Measurements from ENCODE around the gene FOXR1. TPM values are rescaled to one million over a fixed set of nuclear protein-coding genes. Genes with fewer than 3 reads are reported as not detected.
A peak's percentile ranks its signal among the peaks of the same experiment; 100 is the strongest.

The FOXR1 gene
- total RNA-seq: not detected
- long read RNA-seq: 0 reads

DNA sequence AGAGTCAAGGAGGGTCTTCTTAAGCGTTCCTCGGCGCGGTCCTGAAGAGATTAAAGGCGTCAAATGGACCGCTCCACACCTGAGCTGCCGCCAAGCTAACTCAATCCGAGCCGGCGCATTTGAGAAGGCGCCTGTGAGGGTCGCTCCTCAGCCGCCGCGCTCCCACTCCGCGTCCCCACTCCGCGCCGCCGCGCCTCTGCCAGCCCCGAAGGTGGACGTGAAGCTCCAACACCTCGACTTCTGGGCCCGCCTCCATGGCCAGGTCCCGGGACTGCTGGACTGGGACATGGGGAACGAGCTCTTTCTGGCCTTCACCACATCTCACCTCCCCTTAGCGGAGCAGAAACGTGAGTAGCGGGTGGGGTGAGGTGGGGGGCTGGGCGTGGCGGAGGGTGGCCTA, at the start of gene FOXR1:
TSS of gene FOXR1 (plus strand) at position 116 of the 400 bp plus-strand sequence. CDS start at position 287, 171 bp downstream.
- intact Hi-C loops (cut with DNase I, micrococcal nuclease): no loop called here
- DNase-seq (no peak), ATAC-seq (no peak)

DNA sequence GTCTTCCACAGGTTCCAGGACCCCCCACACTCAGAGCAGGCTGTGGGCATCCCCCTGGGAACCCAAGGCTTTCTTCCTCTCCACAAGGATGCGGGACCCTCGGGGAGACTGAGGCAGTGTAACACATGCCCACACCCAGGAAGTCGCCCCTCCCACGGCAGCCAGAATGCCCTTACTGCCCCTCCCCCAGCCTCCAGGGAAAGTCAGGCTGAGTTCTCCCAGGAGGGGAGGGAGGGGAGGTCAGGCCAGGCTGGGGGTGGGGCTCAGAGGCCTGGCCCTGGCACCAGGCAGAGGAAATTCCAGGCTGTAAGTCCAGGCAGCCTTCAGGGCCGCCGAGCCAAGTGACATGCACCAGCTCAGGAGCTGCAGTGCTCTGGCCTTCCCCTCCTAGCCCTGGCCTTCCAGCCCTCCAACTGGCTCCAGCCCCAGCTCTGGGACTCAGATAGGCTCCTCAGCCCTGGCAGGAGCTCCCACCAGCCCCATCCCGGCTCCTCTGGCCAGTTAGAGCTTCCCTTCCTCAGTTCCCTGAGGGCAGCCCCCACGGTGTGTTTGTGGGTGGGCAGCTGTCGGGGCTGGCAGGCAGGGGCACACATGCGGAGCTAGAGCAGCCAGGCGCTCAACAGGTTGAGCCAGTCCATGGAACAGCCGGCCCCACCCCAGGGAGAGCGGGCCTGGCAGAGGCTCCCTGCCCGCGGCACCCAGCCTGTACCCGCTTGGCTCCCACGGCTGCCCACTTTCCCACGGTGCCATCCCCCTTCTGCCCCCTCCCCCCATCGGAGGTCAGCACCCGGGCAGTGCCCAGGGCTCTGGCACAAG, 49.4 kb upstream of the FOXR1 start:
- DNase-seq (peak; percentile 78 to 86), ATAC-seq (peak; percentile 35)
- intact Hi-C loops (cut with DNase I, micrococcal nuclease): no loop called here

- intact Hi-C loops (cut with DNase I, micrococcal nuclease): no loop called here
- ATAC-seq: no peak
- DNase-seq: no peak
These were observed 48.6 kb upstream of the FOXR1 start for GRCh38 chr11:118922745-118923627.

GRCh38 chr11:118923721-118924587, 47.6 kb upstream of the FOXR1 start:
- DNase-seq (peak in 1 of 2 donors; percentile 53), ATAC-seq (no peak)
- intact Hi-C loops (cut with DNase I, micrococcal nuclease): no loop called here

GRCh38 chr11:118924591-118925585, 46.7 kb upstream of the FOXR1 start:
- DNase-seq: peak; percentile 74
- no peak for ATAC-seq
- intact Hi-C loops (cut with DNase I, micrococcal nuclease): no loop called here

- intact Hi-C loops (cut with DNase I, micrococcal nuclease): no loop called here
- ATAC-seq (no peak), DNase-seq (no peak)
These were observed 43.9 kb upstream of the FOXR1 start for GRCh38 chr11:118927554-118928100.

DNA sequence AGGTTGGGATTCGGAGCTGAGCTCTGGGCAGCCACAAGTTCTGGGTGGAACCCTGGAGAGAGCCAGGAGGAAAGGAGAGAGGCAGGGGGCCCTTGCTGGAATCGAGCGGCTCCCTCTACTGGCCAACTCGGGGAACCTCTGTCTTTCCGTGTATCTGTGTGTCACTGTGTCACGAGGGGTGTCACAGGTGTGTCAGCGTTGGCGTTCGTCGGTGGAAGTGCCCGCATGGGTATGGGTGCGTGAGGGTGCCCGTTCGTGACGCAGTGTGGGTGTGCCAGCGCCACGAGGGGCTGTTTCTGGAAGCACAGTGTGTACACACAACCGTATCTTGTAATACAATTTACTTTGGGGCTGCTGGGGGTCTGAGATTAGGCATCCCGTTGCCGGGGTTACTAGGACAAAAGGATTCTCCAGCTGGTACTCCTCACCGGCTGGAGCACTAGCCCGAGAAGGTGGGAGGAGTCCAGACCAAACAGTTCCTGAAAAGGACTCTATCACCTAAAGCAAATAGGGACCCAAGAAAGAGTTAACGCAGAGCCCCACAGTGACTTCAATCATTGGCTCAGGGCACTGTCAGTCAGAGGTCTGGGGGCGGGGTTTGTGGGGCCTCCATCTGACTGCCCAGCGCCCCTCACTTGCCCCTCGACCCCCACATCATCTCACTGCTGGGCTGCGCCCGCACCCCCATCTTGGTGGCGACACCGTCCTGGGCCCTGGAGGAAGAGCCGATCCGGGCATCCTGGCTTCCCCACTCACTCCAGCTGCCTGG, 43.3 kb upstream of the FOXR1 start:
- intact Hi-C loops (cut with DNase I, micrococcal nuclease): no loop called here
- ATAC-seq: peak; percentile 56
- DNase-seq: peak; percentile 88 to 94

GRCh38 chr11:118928870-118929500, 42.6 kb upstream of the FOXR1 start:
- intact Hi-C loops (cut with DNase I, micrococcal nuclease): no loop called here

DNA sequence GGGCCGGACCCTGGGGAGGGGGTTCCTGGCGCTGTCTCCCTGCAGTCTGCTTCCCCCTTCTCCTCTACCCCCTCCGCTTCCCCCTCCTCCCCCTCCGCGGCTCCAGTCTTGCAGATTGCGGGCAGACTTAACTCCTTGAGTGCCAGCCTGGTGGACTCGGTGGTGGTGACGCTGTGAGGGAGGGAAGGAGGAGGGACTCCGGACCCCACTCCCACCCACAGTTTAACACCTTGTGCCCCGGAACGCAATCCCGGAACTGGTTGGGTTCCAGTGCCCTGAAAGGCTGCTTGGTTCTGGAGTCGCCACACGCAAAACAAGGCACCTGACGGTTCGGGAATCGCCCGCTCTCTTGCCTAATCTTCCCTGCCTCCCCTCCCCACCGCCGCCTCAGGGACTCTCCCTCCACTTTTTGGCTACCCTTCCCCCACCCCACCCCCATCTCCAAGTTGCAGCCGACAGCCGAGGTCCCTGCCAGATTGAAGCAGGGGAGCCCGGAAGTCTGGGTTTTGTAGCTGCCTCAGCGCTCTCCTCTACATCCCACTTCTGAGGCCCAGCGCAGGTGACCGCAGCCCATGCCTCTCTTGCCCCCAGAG, 42.0 kb upstream of the FOXR1 start:
- intact Hi-C loops (cut with DNase I, micrococcal nuclease): loop anchor here in 1 of 2 donors (2.0 kb wide), 1 partner anchor 23 kb away; no protein-coding TSS in a partner anchor
- ATAC-seq (peak; percentile 57), DNase-seq (peak; percentile 89 to 92)

More at GRCh38 chr11:118928870-118929500, 42.6 kb upstream of the FOXR1 start:
- ATAC-seq (peak; percentile 36), DNase-seq (peak; percentile 53 to 58)

DNA sequence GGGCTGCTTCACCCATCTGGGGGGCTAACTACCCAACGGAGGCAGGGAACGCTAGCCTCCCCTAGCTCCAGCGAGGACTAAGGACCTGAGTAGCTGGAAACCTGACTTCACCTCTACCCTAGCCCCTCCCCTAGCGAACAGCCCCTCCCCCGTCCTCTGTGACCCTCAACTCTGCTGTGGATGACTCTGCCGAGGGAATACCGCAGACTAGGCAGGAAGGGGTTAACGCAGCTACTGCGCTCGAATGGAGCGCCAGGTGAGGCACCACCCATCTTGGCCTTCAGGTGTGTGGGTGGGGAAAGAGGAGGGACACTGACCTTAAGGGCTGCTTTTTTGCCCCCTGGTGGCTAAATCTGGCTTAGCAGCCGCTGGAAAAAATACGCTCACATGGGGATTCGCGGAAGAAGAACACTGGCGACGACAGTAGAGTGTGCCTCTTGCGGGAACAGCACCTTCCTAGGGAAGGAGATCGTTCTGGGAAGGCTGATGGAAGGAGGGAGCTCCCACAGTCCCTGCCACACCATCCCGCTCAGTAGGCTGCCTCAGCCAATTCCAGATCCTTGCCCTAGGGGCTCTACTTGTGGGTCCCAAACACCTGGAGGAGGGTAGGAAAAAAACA, 41.4 kb upstream of the FOXR1 start:
- ATAC-seq (peak; percentile 66), DNase-seq (peak; percentile 93)
- intact Hi-C loops (cut with DNase I, micrococcal nuclease): loop anchor here in 1 of 2 donors (2.0 kb wide), 1 partner anchor 23 kb away; no protein-coding TSS in a partner anchor

DNA sequence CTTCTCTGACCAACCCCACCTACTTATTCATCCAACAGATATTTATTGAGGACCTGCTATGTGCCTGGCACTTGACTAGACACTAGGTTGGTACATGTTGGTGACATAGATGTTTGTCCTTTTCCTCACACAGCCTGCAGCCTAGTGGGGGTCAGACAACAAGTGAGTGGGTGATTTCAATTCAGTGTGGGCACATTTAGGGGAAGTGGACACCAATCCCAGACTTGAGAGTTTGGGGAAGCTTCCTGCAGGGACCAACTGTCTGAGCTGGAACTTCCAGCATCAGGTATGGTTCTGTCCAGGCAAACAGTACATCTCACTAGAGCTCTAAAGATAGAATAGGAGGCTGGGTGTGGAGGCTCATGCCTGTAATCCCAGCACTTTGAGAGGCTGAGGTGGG, 40.0 kb upstream of the FOXR1 start:
- DNase-seq (no peak), ATAC-seq (no peak)
- intact Hi-C loops (cut with DNase I, micrococcal nuclease): loop anchor here in 1 of 2 donors (2.0 kb wide), 1 partner anchor 25 kb away; no protein-coding TSS in a partner anchor

DNA sequence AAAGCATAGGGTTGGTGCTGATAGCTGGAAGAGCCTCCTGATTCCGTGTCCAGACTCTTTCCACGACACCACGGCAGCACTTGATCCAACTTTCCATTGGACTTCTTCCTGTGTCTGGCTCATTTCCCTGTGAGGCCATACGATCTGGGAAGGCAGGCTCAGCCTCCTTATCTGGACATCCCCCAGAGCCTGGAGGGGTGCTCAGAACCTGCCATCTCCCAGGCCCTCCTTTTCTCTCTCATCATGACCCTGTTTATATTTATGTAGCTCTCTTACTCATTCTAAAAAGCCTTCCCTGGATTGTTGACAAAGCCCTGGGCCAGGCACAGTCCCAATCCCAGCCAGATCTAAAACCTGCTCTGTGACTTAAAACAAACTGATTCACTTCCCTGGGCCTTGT, 38.1 kb upstream of the FOXR1 start:
- ATAC-seq (no peak), DNase-seq (no peak)
- intact Hi-C loops (cut with DNase I, micrococcal nuclease): no loop called here

GRCh38 chr11:118935376-118935775, 36.2 kb upstream of the FOXR1 start:
- DNase-seq: no peak
- intact Hi-C loops (cut with DNase I, micrococcal nuclease): loop anchor here in 1 of 2 donors (5.0 kb wide), 1 partner anchor 33 kb away; no protein-coding TSS in a partner anchor
- ATAC-seq: no peak

GRCh38 chr11:118938491-118939403, 32.8 kb upstream of the FOXR1 start:
- ATAC-seq (peak; percentile 66), DNase-seq (no peak)
- intact Hi-C loops (cut with DNase I, micrococcal nuclease): loop anchor here in 1 of 2 donors (5.0 kb wide), 1 partner anchor 36 kb away; no protein-coding TSS in a partner anchor
